IMR-90 (cell line): ENCODE data around the gene CLCNKA. TPM values are rescaled to one million over a fixed set of nuclear protein-coding genes. Genes with fewer than 3 reads are reported as not detected.
A peak's percentile ranks its signal among the peaks of the same experiment; 100 is the strongest.

Experiments used
- ATAC-seq: fragments of 200-7000 bp; cut with Tn5 transposase; 2 replicates; pipeline ENCODE4 v1.9.1; 2020; ENCODE audit warnings: low read depth, mild to moderate bottlenecking, moderate library complexity
- BruUV-seq: library from RNA; stranded (reverse); fragments of 400-500 nt; replicated peaks from 2 replicates; lab custom pipeline; 2021; lab: Mats Ljungman, UMichigan
- CTCF ChIA-PET: fragments of 300-600 bp; formaldehyde crosslinking; extraction: SDS; loops from one replicate; lab custom pipeline; 2021; ENCODE audit warnings: antibody characterized with exemption; lab: Yijun Ruan, JAX
- POLR2A ChIA-PET: fragments of 300-600 bp; sonication (Branson Sonifier 250); formaldehyde crosslinking; loops from one replicate; lab custom pipeline; 2022; ENCODE audit warnings: antibody characterized with exemption; ENCODE audit not compliant: unreplicated experiment; lab: Charles Lee
- DNase-seq: peaks from one replicate; pipeline ENCODE4 v3.0.0; 2013
- H2AFZ ChIP-seq: replicated peaks from 2 replicates; pipeline ENCODE3; 2013; ENCODE audit warnings: low read length, mild to moderate bottlenecking; ENCODE audit not compliant: poor library complexity
- H2AK5ac ChIP-seq: 2 replicates; pipeline ENCODE4 v1.6.1; 2013; ENCODE audit warnings: low read depth, low read length, inconsistent platforms
- H2AK9ac ChIP-seq: replicated peaks from 2 replicates; pipeline ENCODE3; 2013; ENCODE audit warnings: mild to moderate bottlenecking, low read depth, low read length, moderate library complexity; ENCODE audit not compliant: poor library complexity
- H2BK120ac ChIP-seq: 2 replicates; pipeline ENCODE4 v1.6.1; 2013; ENCODE audit warnings: low read depth, low read length, inconsistent platforms
- H2BK15ac ChIP-seq: 3 replicates; pipeline ENCODE4 v1.6.1; 2013; ENCODE audit warnings: low read depth, low read length, inconsistent platforms
- H2BK20ac ChIP-seq: 2 replicates; pipeline ENCODE4 v1.6.1; 2013; ENCODE audit warnings: low read depth, mild to moderate bottlenecking, inconsistent platforms, low read length, moderate library complexity
- H2BK5ac ChIP-seq: 2 replicates; pipeline ENCODE4 v1.6.1; 2013; ENCODE audit warnings: mild to moderate bottlenecking, low read depth, low read length, inconsistent platforms; ENCODE audit not compliant: poor library complexity, severe bottlenecking
- H3K14ac ChIP-seq: replicated peaks from 2 replicates; pipeline ENCODE4 v1.6.1; 2013; ENCODE audit warnings: low read depth, low read length, inconsistent platforms
- H3K18ac ChIP-seq: 2 replicates; pipeline ENCODE4 v1.6.1; 2013; ENCODE audit warnings: low read depth, low read length, control low read depth
- H3K23ac ChIP-seq: 2 replicates; pipeline ENCODE4 v1.6.1; 2013; ENCODE audit warnings: low read depth, low read length, inconsistent platforms
- H3K27ac ChIP-seq: 2 replicates; pipeline ENCODE4 v1.5.1; 2013; ENCODE audit warnings: mild to moderate bottlenecking, control low read depth, low read length; ENCODE audit not compliant: insufficient read depth
- H3K27me3 ChIP-seq: 2 replicates; pipeline ENCODE4 v1.6.1; 2013; ENCODE audit warnings: low read length; ENCODE audit not compliant: control insufficient read depth, insufficient read depth
- H3K36me3 ChIP-seq: 2 replicates; pipeline ENCODE4 v1.6.1; 2013; ENCODE audit warnings: low read length, mixed read lengths; ENCODE audit not compliant: control insufficient read depth, insufficient read depth
- H3K4ac ChIP-seq: 2 replicates; pipeline ENCODE4 v1.6.1; 2013; ENCODE audit warnings: low read depth, low read length, inconsistent platforms
- H3K4me1 ChIP-seq: 2 replicates; pipeline ENCODE4 v1.6.1; 2013; ENCODE audit warnings: low read length, mixed read lengths; ENCODE audit not compliant: control insufficient read depth, insufficient read depth
- H3K4me2 ChIP-seq: 2 replicates; pipeline ENCODE4 v1.6.1; 2013; ENCODE audit warnings: low read depth, mild to moderate bottlenecking, control low read depth, low read length, moderate library complexity
- H3K4me3 ChIP-seq: 2 replicates; pipeline ENCODE4 v1.5.1; 2013; ENCODE audit warnings: low read depth, mild to moderate bottlenecking, control low read depth, low read length, moderate library complexity; ENCODE audit not compliant: insufficient read depth
- H3K56ac ChIP-seq: 2 replicates; pipeline ENCODE4 v1.6.1; 2013; ENCODE audit warnings: low read length, inconsistent platforms; ENCODE audit not compliant: insufficient read depth; ENCODE audit errors: extremely low read depth
- H3K79me1 ChIP-seq, 2 experiments: 2 replicates each; pipeline ENCODE4 v1.6.1; 2013; ENCODE audit warnings: low read length in 2 of 2, inconsistent platforms in 1 of 2, low read depth in 1 of 2
- H3K9ac ChIP-seq: 2 replicates; pipeline ENCODE4 v1.6.1; 2013; ENCODE audit warnings: low read depth, low read length, control low read depth
- H3K9me1 ChIP-seq: 2 replicates; pipeline ENCODE4 v1.6.1; 2013; ENCODE audit warnings: low read length, inconsistent platforms; ENCODE audit not compliant: insufficient read depth
- H3K9me3 ChIP-seq: 2 replicates; pipeline ENCODE4 v1.6.1; 2013; ENCODE audit warnings: low read length; ENCODE audit not compliant: control insufficient read depth, insufficient read depth
- H4K20me1 ChIP-seq: 2 replicates; pipeline ENCODE4 v1.6.1; 2013; ENCODE audit warnings: low read length, inconsistent platforms; ENCODE audit not compliant: insufficient read depth
- H4K5ac ChIP-seq: 2 replicates; pipeline ENCODE4 v1.6.1; 2013; ENCODE audit warnings: mild to moderate bottlenecking, low read depth, low read length, control low read depth
- H4K8ac ChIP-seq, 2 experiments: 2 replicates each; pipeline ENCODE4 v1.6.1; 2013; ENCODE audit warnings: low read depth in 2 of 2, low read length in 2 of 2, control low read depth in 1 of 2, inconsistent platforms in 1 of 2
- H4K91ac ChIP-seq: 2 replicates; pipeline ENCODE4 v1.6.1; 2013; ENCODE audit warnings: low read depth, low read length, inconsistent platforms; ENCODE audit not compliant: insufficient read depth
- BHLHE40 ChIP-seq: fragments of 150-350 bp; IDR thresholded peaks from 2 replicates; pipeline ENCODE4 v1.6.1; 2016; ENCODE audit warnings: mild to moderate bottlenecking, low read depth, low read length
- CTCF ChIP-seq: conservative IDR thresholded peaks from 2 replicates; pipeline ENCODE4 v1.5.1; 2012; ENCODE audit warnings: mild to moderate bottlenecking, low read depth, low read length, improper control_type of control experiment
- ELK1 ChIP-seq: fragments of 150-350 bp; IDR thresholded peaks from 2 replicates; pipeline ENCODE4 v1.6.1; 2016; ENCODE audit warnings: low read depth, mild to moderate bottlenecking, low read length, moderate library complexity, borderline replicate concordance
- FOS ChIP-seq: fragments of 150-350 bp; IDR thresholded peaks from 2 replicates; pipeline ENCODE4 v1.6.1; 2016; ENCODE audit warnings: low read depth, low read length
- MAZ ChIP-seq: IDR thresholded peaks from 2 replicates; pipeline ENCODE4 v1.6.1; 2012; ENCODE audit warnings: low read depth, mild to moderate bottlenecking, low read length, improper control_type of control experiment, moderate library complexity, borderline replicate concordance
- MXI1 ChIP-seq: IDR thresholded peaks from 2 replicates; pipeline ENCODE4 v1.6.1; 2012; ENCODE audit warnings: low read depth, mild to moderate bottlenecking, low read length, moderate library complexity, borderline replicate concordance
- NFE2L2 ChIP-seq: fragments of 150-350 bp; IDR thresholded peaks from 2 replicates; pipeline ENCODE4 v1.6.1; 2016; ENCODE audit warnings: low read depth, mild to moderate bottlenecking, low read length
- POLR2A ChIP-seq: IDR thresholded peaks from 2 replicates; pipeline ENCODE4 v1.6.1; 2012; ENCODE audit warnings: mild to moderate bottlenecking, low read depth, low read length
- RAD21 ChIP-seq: IDR thresholded peaks from 2 replicates; pipeline ENCODE4 v1.6.1; 2012; ENCODE audit warnings: low read length, improper control_type of control experiment
- RCOR1 ChIP-seq: IDR thresholded peaks from 2 replicates; pipeline ENCODE4 v1.6.1; 2012; ENCODE audit warnings: mild to moderate bottlenecking, low read length, improper control_type of control experiment; ENCODE audit not compliant: insufficient replicate concordance
- RFX5 ChIP-seq: IDR thresholded peaks from 2 replicates; pipeline ENCODE4 v1.8.0; 2012; ENCODE audit warnings: low read depth, mild to moderate bottlenecking, low read length, moderate library complexity
- SMC3 ChIP-seq: fragments of 150-350 bp; IDR thresholded peaks from 2 replicates; pipeline ENCODE4 v1.6.1; 2016; ENCODE audit warnings: low read depth, mild to moderate bottlenecking, antibody characterized with exemption, low read length, moderate library complexity
- WGBS, 2 experiments: methylation state at CpG; one replicate each; pipeline versions ENCODE4 v1.1.5 to v1.1.7; 2013; ENCODE audit warnings: missing lambda C conversion rate in 2 of 2; ENCODE audit not compliant: insufficient read length in 1 of 2; ENCODE audit errors: extremely low coverage in 2 of 2; 5-methylcytosine and 5-hydroxymethylcytosine counted together
- dilution Hi-C: fragments of 300-500 bp; cut with HindIII; formaldehyde crosslinking; loops from one replicate; pipeline ENCODE4 v1.14.3; 2018; ENCODE audit warnings: low sequenced_read_pairs; ENCODE audit not compliant: unreplicated experiment
- in situ Hi-C: fragments of 300-500 bp; cut with MboI; formaldehyde crosslinking; loops from 3 replicates; pipeline ENCODE4 v1.14.3; 2019; ENCODE audit warnings: low sequenced_read_pairs, inconsistent platforms, mixed read lengths
- intact Hi-C: fragments of 100-400 bp; cut with micrococcal nuclease; formaldehyde crosslinking; loops from 2 replicates; pipeline ENCODE4 v1.10.0; 2022
- polyA plus RNA-seq, 3 experiments: library from polyadenylated mRNA; depleted of rRNA; stranded (reverse); fragments of >200 nt; gene quantifications; 2 replicates each; pipeline ENCODE4 v1.2.3, GENCODE V29; 2012; ENCODE audit warnings: low replicate concordance in 1 of 3
- total RNA-seq: library from RNA; depleted of rRNA; stranded (reverse); fragments of >200 nt; gene quantifications from 2 replicates; pipeline ENCODE4 v1.2.3, GENCODE V29; 2012

CLCNKA gene
- total and polyA plus RNA-seq, 2 of the 4 experiments (the other 2 are of a cell fraction), result 0.05 TPM; not detected in 1

GRCh38 chr1:16006552-16007485 is 15.0 kb upstream of the CLCNKA start:
- no TSS peak for BruUV-seq
- Histone ChIP-seq H2BK20ac (no peak overlapping the region), H3K18ac (no peak overlapping the region), H3K14ac (no peak overlapping the region), H3K4me3 (no peak overlapping the region), H3K36me3 (no peaks in the 10 kb centered on the region), H2BK5ac (no peak overlapping the region), H3K56ac (no peak overlapping the region), H4K20me1 (0 out of 2 replicates have a peak, but pooled peaks cover 4% of the 10 kb centered on the region), H3K9ac (no peak overlapping the region), H3K9me1 (no peaks in the 10 kb centered on the region), H3K4ac (no peak overlapping the region), H2BK15ac (no peak overlapping the region), H2AK5ac (no peak overlapping the region), H4K5ac (no peak overlapping the region), H2BK120ac (no peak overlapping the region), H3K23ac (no peak overlapping the region), H3K4me2 (no peak overlapping the region), H4K91ac (no peak overlapping the region), H2AK9ac (no peak overlapping the region), H3K4me1 (no peaks in the 10 kb centered on the region), H3K79me1 (no peaks in the 10 kb centered on the region), H3K27me3 (peaks cover 4% of the 10 kb centered on the region; the same call in 1 of the 2 replicates), H3K27ac (no peak overlapping the region), H3K9me3 (no peaks in the 10 kb centered on the region), H4K8ac (no peak overlapping the region), H2AFZ (no peak overlapping the region)
- ATAC-seq (peak; percentile 40; the same call in 1 of the 2 replicates), DNase-seq (peak; percentile 18)
- intact Hi-C loops, result loop anchor here (5.0 kb wide), 1 partner anchor 215 kb away; no protein-coding TSS in a partner anchor
- 100% methylated on average over 1 of the region's 9 CpGs; no CpG with 5 or more reads in 1 of the 2 experiments for WGBS, 2 experiments
- ChIA-PET POLR2A (no interaction called here), CTCF (interaction anchor here (0.6 to 1.5 kb wide), 6 partner anchors 12 to 319 kb away, joined by 3 to 7 read pairs (median 4); no protein-coding TSS in a partner anchor)
- dilution Hi-C loops, result no loop called here
- no peak for TF ChIP-seq RFX5
- no peak for TF ChIP-seq RCOR1
- TF ChIP-seq MAZ, result peak; percentile 38; the same call in 1 of the 2 replicates
- TF ChIP-seq POLR2A, result no peak
- TF ChIP-seq BHLHE40, result no peak
- TF ChIP-seq RAD21, result peak; percentile 53
- no peak for TF ChIP-seq FOS
- no peak for TF ChIP-seq ELK1
- TF ChIP-seq NFE2L2, result no peak
- TF ChIP-seq SMC3, result peak; percentile 36
- TF ChIP-seq MXI1, result no peak
- TF ChIP-seq CTCF, result peak; percentile 40
- in situ Hi-C loops, result no loop called here
